ENCODE measurements around the gene CEL.

- TF ChIP-seq CTCF (IDR thresholded peaks at IDR 0.05) (no peak), POLR2AphosphoS5 (IDR thresholded peaks at IDR 0.05) (no peak), POLR2A (IDR thresholded peaks at IDR 0.05) (no peak)
Observed at GRCh38 chr9:133100506-133101355, 39.0 kb downstream of the CEL start.

All from prostate gland (tissue), 2 donors.